ENCODE measurements around the gene DNMT3A.

GRCh38 chr2:25383806-25384205 lies 42.1 kb upstream of the DNMT3A start:
- TF ChIP-seq CTCF (IDR thresholded peaks at IDR 0.05 in 4 of 5, conservative IDR thresholded peaks at IDR 0.05 in 1 of 5) (no peak), POLR2A (IDR thresholded peaks at IDR 0.05) (no peak)
